HCT116 (cell line): ENCODE measurements around the gene TMEM101.

Source experiments
- CEBPB ChIP-seq: IDR thresholded peaks from 2 replicates; pipeline ENCODE4 v1.6.1; 2012; ENCODE audit warnings: low read depth
- CTCF ChIP-seq, 3 experiments: fragments of 200-600 bp in 1 of 3; sonication (generic) in 1 of 3; IDR thresholded peaks in 2 of 3; conservative IDR thresholded peaks in 1 of 3; 2 replicates each; pipeline ENCODE4 v1.5.1; 2012 to 2017; ENCODE audit warnings: low read depth in 2 of 3, low read length in 2 of 3, antibody characterized with exemption in 1 of 3, borderline replicate concordance in 1 of 3, control low read depth in 1 of 3, mild to moderate bottlenecking in 1 of 3, mixed read lengths in 1 of 3, mixed run types in 1 of 3, moderate library complexity in 1 of 3; ENCODE audit not compliant: insufficient read depth in 1 of 3
- EGR1 ChIP-seq: IDR thresholded peaks from 2 replicates; pipeline ENCODE4 v1.6.1; 2012; ENCODE audit warnings: low read depth
- FOSL1 ChIP-seq: IDR thresholded peaks from 2 replicates; pipeline ENCODE4 v1.6.1; 2012; ENCODE audit warnings: low read depth
- POLR2A ChIP-seq: IDR thresholded peaks from 2 replicates; pipeline ENCODE4 v1.7.0; 2011; ENCODE audit warnings: borderline replicate concordance; ENCODE audit not compliant: insufficient read depth, insufficient read length; ENCODE audit errors: extremely low read depth
- POLR2AphosphoS5 ChIP-seq: IDR thresholded peaks from 2 replicates; pipeline ENCODE4 v1.6.1; 2011; ENCODE audit warnings: mild to moderate bottlenecking, low read depth, low read length, moderate library complexity
- RAD21 ChIP-seq: IDR thresholded peaks from 2 replicates; pipeline ENCODE4 v1.6.1; 2012; ENCODE audit warnings: low read depth, mild to moderate bottlenecking
- SIN3A ChIP-seq: IDR thresholded peaks from 2 replicates; pipeline ENCODE4 v1.6.1; 2012; ENCODE audit warnings: low read depth
- TF ChIP-seq, protein P1 (sequence below): IDR thresholded peaks from 2 replicates; pipeline ENCODE4 v1.6.1; 2012

DNA sequence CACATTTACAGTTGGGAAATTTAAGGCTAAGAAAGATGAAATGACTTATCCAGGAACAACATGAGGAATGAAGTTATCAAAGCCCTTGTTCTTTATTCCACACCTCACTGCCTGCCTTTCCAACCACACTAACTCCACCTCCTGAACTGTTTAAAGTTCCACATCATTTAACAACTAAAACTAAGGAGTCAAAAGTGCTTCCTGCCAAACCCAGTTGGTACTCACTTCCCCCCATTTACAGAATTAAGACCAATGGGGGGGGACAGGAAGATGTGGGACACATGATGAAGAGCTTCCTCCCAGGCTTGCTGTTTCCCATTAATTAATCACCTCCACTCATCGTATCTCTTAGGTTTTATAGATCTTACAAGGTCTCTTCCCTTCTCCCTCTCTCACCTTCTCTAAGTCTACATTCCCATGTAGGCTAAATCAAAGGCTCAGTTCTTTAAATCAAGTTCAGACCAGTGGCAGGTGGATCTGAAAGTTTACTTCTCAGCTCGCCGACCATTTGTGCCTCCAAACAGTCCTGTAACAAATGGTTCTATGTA, 19.2 kb upstream of the TMEM101 start:
- no peak for TF ChIP-seq CTCF (IDR thresholded peaks at IDR 0.05 in 2 of 3, conservative IDR thresholded peaks at IDR 0.05 in 1 of 3; ENCODE audit: borderline replicate concordance in 1 of 3, insufficient read depth in 1 of 3, low read depth in 2 of 3, low read length in 2 of 3)
- no peak for TF ChIP-seq EGR1
- TF ChIP-seq, protein P1, sequence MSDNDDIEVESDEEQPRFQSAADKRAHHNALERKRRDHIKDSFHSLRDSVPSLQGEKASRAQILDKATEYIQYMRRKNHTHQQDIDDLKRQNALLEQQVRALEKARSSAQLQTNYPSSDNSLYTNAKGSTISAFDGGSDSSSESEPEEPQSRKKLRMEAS: no peak
- TF ChIP-seq POLR2A: no peak
- TF ChIP-seq CEBPB: no peak
- no peak for TF ChIP-seq POLR2AphosphoS5
- TF ChIP-seq FOSL1: no peak
- no peak for TF ChIP-seq SIN3A
- TF ChIP-seq RAD21: no peak
